Measurements from ENCODE around the gene TP53RK. TPM values are rescaled to one million over a fixed set of nuclear protein-coding genes. Genes with fewer than 3 reads are reported as not detected.

The TP53RK gene
- total and polyA plus RNA-seq, 2 of the 13 experiments (the other 11 are each of a cell fraction or from before 2014, with no cell fraction given) = 12.9 to 25.5 TPM

DNA sequence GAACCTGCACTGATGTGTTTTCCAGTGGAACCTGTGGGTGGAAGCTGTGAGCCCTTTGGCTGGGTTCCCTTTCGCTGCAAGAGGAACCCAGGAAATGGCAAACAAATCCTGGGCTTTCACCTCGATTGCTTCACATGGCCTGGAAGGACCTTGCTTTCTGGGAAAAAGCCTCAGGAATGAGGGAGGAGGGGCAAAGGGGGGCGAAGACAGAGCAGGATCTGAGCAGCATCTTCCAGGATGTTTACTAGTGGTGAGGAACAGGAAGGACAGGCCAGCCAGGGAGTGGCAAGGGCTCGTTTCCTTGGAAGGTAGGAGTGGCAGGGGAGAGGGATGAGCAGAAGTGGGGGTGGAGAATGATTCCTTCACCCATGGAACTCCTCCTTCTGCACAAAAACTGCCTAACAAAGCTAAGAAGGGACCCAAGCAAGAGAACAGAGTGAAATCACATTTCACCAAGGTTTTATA, 26.1 kb upstream of the TP53RK start:
- peaks cover 3% of the 10 kb centered on the region for H3K79me2 ChIP-seq (ENCODE audit: insufficient read depth, low read length)
- H3K9me3 ChIP-seq (ENCODE audit: low read length) = peaks cover 5% of the 10 kb centered on the region
- in situ Hi-C loops (cut with HindIII; ENCODE audit: extremely low pct_ligation_motif_present, low pct_unique_long_range_greater_than_20kb) (no loop called here), intact Hi-C loops (cut with micrococcal nuclease; ENCODE audit: unreplicated experiment) (no loop called here)
- CTCF ChIA-PET (ENCODE audit: low intra/inter-chr PET ratio, low total read pairs) = no interaction called here
- BruUV-seq (replicated peaks) = no TSS peak
- POLR2A ChIA-PET = interaction anchor here (1.5 kb wide), 1 partner anchor 26 kb away, joined by 3 read pairs; the partner anchor contains the start of gene TP53RK
- no peak overlapping the region for H3K4me3 ChIP-seq (replicated peaks in 1 of 3; ENCODE audit: insufficient read depth in 1 of 3, low read depth in 2 of 3, low read length in 3 of 3)
- WGBS (ENCODE audit: low lambda C conversion rate) = 8% methylated on average over 4 of the region's 4 CpGs
- H3K27ac ChIP-seq (ENCODE audit: extremely low read length, insufficient read depth, low read length) = peak overlapping the region; percentile 6
- 0 out of 2 replicates have a peak overlapping the region, but pooled peaks have one; percentile 1 for H3K4me2 ChIP-seq (ENCODE audit: low read depth, low read length)
- no peaks in the 10 kb centered on the region for H4K20me1 ChIP-seq (ENCODE audit: insufficient read depth, low read length)
- no peak overlapping the region for H2AFZ ChIP-seq (ENCODE audit: low read length)
- H3K36me3 ChIP-seq (replicated peaks in 1 of 2; ENCODE audit: control insufficient read depth in 1 of 2, insufficient read depth in 2 of 2, low read length in 2 of 2) = no peaks in the 10 kb centered on the region; a peak in 2 of 5 replicates
- H3K27me3 ChIP-seq (ENCODE audit: control insufficient read depth in 1 of 2, insufficient read depth in 2 of 2, low read length in 2 of 2) = no peaks in the 10 kb centered on the region
- DNase-seq (ENCODE audit: low spot score) = no peak
- H3K4me1 ChIP-seq (ENCODE audit: insufficient read depth, low read length) = peaks cover 56% of the 10 kb centered on the region
- peak; percentile 31 for ATAC-seq
- FAIRE-seq = peak; percentile 48
- H3K9ac ChIP-seq (ENCODE audit: insufficient read depth, low read depth, low read length) = no peak overlapping the region
- 0 out of 2 replicates have a peak, but pooled peaks have one; percentile 29 for TF ChIP-seq FOXO1 (CRISPR knock-in tag; IDR thresholded peaks at IDR 0.05)
- no peak for TF ChIP-seq NONO (IDR thresholded peaks at IDR 0.05)
- TF ChIP-seq NONO (CRISPR knock-in tag; conservative IDR thresholded peaks at IDR 0.05) = no peak
- TF ChIP-seq IKZF1 (IDR thresholded peaks at IDR 0.05) = no peak
- TF ChIP-seq KLF16 (CRISPR knock-in tag; IDR thresholded peaks at IDR 0.05) = peak in 1 of 2 experiments; percentile 21; a peak in 1 of 4 replicates
- peak; percentile 68; the same call in 1 of the 2 replicates for TF ChIP-seq KDM3A (CRISPR knock-in tag; IDR thresholded peaks at IDR 0.05; ENCODE audit: low read depth)
- TF ChIP-seq CC2D1A (CRISPR knock-in tag; IDR thresholded peaks at IDR 0.05) = no peak
- no peak for TF ChIP-seq ARNTL (CRISPR knock-in tag; IDR thresholded peaks at IDR 0.05)
- TF ChIP-seq CEBPG (CRISPR knock-in tag; IDR thresholded peaks at IDR 0.05) = peak; percentile 91
- TF ChIP-seq, protein P1, sequence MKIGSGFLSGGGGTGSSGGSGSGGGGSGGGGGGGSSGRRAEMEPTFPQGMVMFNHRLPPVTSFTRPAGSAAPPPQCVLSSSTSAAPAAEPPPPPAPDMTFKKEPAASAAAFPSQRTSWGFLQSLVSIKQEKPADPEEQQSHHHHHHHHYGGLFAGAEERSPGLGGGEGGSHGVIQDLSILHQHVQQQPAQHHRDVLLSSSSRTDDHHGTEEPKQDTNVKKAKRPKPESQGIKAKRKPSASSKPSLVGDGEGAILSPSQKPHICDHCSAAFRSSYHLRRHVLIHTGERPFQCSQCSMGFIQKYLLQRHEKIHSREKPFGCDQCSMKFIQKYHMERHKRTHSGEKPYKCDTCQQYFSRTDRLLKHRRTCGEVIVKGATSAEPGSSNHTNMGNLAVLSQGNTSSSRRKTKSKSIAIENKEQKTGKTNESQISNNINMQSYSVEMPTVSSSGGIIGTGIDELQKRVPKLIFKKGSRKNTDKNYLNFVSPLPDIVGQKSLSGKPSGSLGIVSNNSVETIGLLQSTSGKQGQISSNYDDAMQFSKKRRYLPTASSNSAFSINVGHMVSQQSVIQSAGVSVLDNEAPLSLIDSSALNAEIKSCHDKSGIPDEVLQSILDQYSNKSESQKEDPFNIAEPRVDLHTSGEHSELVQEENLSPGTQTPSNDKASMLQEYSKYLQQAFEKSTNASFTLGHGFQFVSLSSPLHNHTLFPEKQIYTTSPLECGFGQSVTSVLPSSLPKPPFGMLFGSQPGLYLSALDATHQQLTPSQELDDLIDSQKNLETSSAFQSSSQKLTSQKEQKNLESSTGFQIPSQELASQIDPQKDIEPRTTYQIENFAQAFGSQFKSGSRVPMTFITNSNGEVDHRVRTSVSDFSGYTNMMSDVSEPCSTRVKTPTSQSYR (CRISPR knock-in tag; IDR thresholded peaks at IDR 0.05; ENCODE audit: borderline replicate concordance) = peak; percentile 71; the same call in 1 of the 2 replicates
- no peak for TF ChIP-seq ZNF235 (CRISPR knock-in tag; IDR thresholded peaks at IDR 0.05; ENCODE audit: borderline replicate concordance)
- TF ChIP-seq ZNF891 (CRISPR knock-in tag; IDR thresholded peaks at IDR 0.05) = no peak
- no peak for TF ChIP-seq RNF2 (conservative IDR thresholded peaks at IDR 0.05; ENCODE audit: low read depth)
- TF ChIP-seq RXRA (CRISPR knock-in tag; IDR thresholded peaks at IDR 0.05) = peak; percentile 96
- TF ChIP-seq TSC22D2 (CRISPR knock-in tag; IDR thresholded peaks at IDR 0.05; ENCODE audit: borderline replicate concordance) = no peak
- no peak for TF ChIP-seq ZNF589 (CRISPR knock-in tag; conservative IDR thresholded peaks at IDR 0.05)
- TF ChIP-seq, protein P2, sequence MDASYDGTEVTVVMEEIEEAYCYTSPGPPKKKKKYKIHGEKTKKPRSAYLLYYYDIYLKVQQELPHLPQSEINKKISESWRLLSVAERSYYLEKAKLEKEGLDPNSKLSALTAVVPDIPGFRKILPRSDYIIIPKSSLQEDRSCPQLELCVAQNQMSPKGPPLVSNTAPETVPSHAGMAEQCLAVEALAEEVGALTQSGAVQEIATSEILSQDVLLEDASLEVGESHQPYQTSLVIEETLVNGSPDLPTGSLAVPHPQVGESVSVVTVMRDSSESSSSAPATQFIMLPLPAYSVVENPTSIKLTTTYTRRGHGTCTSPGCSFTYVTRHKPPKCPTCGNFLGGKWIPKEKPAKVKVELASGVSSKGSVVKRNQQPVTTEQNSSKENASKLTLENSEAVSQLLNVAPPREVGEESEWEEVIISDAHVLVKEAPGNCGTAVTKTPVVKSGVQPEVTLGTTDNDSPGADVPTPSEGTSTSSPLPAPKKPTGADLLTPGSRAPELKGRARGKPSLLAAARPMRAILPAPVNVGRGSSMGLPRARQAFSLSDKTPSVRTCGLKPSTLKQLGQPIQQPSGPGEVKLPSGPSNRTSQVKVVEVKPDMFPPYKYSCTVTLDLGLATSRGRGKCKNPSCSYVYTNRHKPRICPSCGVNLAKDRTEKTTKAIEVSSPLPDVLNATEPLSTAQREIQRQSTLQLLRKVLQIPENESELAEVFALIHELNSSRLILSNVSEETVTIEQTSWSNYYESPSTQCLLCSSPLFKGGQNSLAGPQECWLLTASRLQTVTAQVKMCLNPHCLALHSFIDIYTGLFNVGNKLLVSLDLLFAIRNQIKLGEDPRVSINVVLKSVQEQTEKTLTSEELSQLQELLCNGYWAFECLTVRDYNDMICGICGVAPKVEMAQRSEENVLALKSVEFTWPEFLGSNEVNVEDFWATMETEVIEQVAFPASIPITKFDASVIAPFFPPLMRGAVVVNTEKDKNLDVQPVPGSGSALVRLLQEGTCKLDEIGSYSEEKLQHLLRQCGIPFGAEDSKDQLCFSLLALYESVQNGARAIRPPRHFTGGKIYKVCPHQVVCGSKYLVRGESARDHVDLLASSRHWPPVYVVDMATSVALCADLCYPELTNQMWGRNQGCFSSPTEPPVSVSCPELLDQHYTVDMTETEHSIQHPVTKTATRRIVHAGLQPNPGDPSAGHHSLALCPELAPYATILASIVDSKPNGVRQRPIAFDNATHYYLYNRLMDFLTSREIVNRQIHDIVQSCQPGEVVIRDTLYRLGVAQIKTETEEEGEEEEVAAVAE (CRISPR knock-in tag; IDR thresholded peaks at IDR 0.05; ENCODE audit: borderline replicate concordance) = 0 out of 2 replicates have a peak, but pooled peaks have one; percentile 21
- TF ChIP-seq NCOA2 (CRISPR knock-in tag; IDR thresholded peaks at IDR 0.05) = peak; percentile 73
- TF ChIP-seq ZNF775 (CRISPR knock-in tag; IDR thresholded peaks at IDR 0.05; ENCODE audit: borderline replicate concordance) = 0 out of 2 replicates have a peak, but pooled peaks have one; percentile 46

All from HepG2 (cell line).